Measurements from ENCODE around the gene ADAMTSL2.

ADAMTSL2 gene

GRCh38 chr9:133580419-133580738 is 45.9 kb downstream of the ADAMTSL2 start:
- in situ Hi-C loops (cut with HindIII; ENCODE audit: low sequenced_read_pairs), result no loop called here
- no peak for DNase-seq (ENCODE audit: low read depth)
- no peak for TF ChIP-seq CTCF (IDR thresholded peaks at IDR 0.05; ENCODE audit: low read depth, low read length, missing control alignments)
- H3K4me3 ChIP-seq (ENCODE audit: low read depth, low read length), result no peak overlapping the region

GRCh38 chr9:133581011-133581410 is 46.5 kb downstream of the ADAMTSL2 start:
- in situ Hi-C loops (cut with HindIII; ENCODE audit: low sequenced_read_pairs), result no loop called here
- TF ChIP-seq CTCF (IDR thresholded peaks at IDR 0.05; ENCODE audit: low read depth, low read length, missing control alignments), result no peak
- no peak overlapping the region for H3K4me3 ChIP-seq (ENCODE audit: low read depth, low read length)
- no peak for DNase-seq (ENCODE audit: low read depth)

GRCh38 chr9:133581513-133582343 is 47.2 kb downstream of the ADAMTSL2 start:
- DNase-seq (ENCODE audit: low read depth), result no peak
- H3K4me3 ChIP-seq (ENCODE audit: low read depth, low read length), result no peak overlapping the region
- no peak for TF ChIP-seq CTCF (IDR thresholded peaks at IDR 0.05; ENCODE audit: low read depth, low read length, missing control alignments)
- in situ Hi-C loops (cut with HindIII; ENCODE audit: low sequenced_read_pairs), result no loop called here

- TF ChIP-seq CTCF (IDR thresholded peaks at IDR 0.05; ENCODE audit: low read depth, low read length, missing control alignments), result no peak
- no peak overlapping the region for H3K4me3 ChIP-seq (ENCODE audit: low read depth, low read length)
- no peak for DNase-seq (ENCODE audit: low read depth)
- in situ Hi-C loops (cut with HindIII; ENCODE audit: low sequenced_read_pairs), result no loop called here
Observed at GRCh38 chr9:133582501-133583045, 48.1 kb downstream of the ADAMTSL2 start.

- H3K4me3 ChIP-seq (ENCODE audit: low read depth, low read length), result no peak overlapping the region
- DNase-seq (ENCODE audit: low read depth), result no peak
- in situ Hi-C loops (cut with HindIII; ENCODE audit: low sequenced_read_pairs), result no loop called here
- no peak for TF ChIP-seq CTCF (IDR thresholded peaks at IDR 0.05; ENCODE audit: low read depth, low read length, missing control alignments)
Observed at GRCh38 chr9:133583111-133583510, 48.6 kb downstream of the ADAMTSL2 start.

- DNase-seq (ENCODE audit: low read depth), result no peak
- H3K4me3 ChIP-seq (ENCODE audit: low read depth, low read length), result no peak overlapping the region
- in situ Hi-C loops (cut with HindIII; ENCODE audit: low sequenced_read_pairs), result no loop called here
- no peak for TF ChIP-seq CTCF (IDR thresholded peaks at IDR 0.05; ENCODE audit: low read depth, low read length, missing control alignments)
Observed at GRCh38 chr9:133583586-133583985, 49.1 kb downstream of the ADAMTSL2 start.

Data from astrocyte of the cerebellum (primary cell).